ENCODE data around the gene MBP.
A peak's percentile ranks its signal among the peaks of the same experiment; 100 is the strongest.

Gene MBP

DNA sequence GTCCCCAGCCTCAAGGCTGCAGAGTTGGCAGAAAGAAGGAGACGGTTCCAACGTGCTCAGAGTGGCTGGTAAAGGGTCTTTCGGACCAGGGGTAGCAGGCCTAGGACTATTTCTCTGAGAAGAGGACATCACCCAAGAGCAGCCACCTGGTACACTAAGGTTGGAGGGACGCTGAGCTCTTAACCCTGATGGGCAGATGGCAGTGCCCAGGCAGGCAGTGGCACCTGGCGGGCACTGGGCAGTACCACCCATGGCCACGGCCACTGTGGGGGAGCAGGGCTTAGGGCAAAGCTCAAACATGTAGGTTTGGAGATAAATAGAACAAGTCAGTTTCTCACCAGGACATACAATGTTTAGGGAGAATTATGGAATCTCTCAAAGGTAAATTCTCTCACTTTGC, 53.5 kb downstream of the MBP start:
- no peak for DNase-seq

DNA sequence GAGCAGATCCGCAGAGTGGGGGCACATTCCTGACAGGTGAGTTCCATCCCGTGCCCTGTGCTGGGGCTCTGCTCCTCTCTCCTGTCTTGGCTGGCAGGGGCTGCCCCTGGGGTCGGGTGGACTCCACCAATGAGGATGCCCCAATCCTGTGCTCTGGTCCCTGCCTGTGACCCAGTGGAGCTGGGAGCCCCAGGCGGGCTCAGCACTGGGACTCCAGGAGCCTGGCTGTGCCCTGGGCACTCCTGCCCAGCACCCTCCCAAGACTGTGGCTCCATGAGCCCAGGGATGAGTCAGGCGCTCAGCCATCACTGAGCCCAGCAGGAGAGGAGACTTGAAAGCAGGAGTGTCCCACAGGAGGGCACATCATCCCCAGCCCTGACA, 53.9 kb downstream of the MBP start:
- no peak for DNase-seq

DNA sequence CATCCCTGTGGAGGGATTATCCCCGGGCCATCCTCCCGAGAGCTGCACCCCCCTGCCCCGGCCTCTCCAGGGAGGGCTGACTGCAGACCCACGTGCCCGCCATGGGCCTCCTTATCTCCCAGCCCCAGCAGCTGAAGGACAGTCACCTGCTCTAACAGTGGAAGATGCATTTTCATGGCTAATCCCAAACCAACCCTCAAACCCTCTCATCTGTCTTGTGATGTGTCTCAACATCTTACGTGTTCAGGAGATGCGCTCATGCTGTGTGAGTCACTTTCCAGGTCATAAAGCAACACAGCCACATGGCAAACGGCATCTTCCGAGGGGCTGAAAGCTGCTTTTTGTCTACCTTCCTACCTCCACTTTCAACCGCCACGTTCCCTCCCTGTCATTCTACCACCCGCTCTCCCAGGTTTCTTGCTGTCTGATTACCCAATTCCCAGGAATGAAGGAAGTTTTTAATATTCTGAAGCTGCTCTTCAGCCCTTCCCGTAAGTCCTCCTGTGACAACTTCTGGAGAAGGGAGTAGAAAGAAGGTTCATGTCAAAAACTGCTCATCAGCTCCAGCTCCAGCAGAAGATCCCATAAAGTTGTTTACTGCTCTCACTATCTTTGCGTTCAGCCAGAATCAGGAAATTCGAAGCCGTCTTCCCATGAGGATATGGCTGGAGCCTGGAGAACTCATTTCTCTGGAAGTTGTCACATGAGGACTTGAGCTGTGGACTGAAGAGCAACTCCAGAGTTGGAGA, 54.5 kb downstream of the MBP start:
- DNase-seq = no peak

DNA sequence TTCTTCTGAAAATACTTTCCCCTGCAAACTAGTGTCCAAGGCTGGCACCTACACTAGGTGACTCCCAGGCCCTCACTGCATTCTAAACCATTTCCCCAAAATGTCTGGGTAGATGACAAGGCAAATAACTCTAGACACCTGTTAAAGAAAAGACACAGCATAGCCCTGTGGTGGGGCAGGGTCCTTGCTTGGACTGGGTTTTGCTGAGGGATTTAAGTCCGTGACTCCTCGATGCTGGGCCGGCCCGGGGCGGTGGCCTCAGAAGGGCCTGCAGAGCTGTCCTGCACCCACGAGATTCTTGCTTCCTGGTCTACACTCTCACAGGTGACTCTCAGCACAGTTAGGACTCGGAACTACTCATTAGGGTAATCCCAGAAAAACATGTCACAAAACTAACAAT, 55.2 kb downstream of the MBP start:
- DNase-seq = no peak

DNA sequence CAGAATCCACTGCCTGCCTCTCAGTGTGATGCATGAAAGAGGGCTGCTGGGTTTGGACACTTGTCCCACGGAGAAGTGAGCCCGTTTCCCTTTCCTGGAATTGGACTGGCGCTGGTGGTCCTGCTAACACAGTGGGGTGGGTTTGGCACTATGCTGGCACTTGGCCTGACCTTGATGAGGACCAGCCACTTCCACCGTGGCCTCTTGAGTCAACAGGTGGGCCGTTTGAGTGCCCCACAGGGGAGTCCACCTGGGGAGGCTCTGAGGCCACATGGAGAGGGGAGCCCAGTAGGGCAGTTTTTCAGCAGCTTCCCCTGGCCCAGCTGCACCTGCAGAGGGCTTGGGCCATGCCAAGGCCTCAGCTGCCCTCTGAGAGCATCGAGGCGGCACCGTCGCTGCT, 56.5 kb downstream of the MBP start:
- no peak for DNase-seq

DNA sequence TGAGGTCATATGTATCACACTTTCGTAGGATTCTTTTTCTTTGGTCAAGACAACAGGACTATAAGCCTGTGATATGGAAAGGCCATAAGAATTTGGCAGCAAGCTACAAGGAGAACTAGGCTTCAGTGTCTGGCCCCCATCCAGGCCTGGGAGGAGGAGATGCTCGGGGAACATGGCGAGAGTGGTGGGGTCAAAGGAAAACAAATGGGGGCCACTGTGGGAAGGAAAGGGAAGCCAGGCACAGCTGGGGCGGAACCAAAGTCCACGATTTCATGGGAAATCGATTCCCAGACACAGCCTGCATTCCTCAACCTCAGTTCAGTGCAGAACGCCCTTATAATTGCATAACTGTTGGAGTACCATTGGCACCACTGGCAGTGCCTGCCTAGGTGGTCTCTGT, 58.2 kb downstream of the MBP start:
- no peak for DNase-seq

DNA sequence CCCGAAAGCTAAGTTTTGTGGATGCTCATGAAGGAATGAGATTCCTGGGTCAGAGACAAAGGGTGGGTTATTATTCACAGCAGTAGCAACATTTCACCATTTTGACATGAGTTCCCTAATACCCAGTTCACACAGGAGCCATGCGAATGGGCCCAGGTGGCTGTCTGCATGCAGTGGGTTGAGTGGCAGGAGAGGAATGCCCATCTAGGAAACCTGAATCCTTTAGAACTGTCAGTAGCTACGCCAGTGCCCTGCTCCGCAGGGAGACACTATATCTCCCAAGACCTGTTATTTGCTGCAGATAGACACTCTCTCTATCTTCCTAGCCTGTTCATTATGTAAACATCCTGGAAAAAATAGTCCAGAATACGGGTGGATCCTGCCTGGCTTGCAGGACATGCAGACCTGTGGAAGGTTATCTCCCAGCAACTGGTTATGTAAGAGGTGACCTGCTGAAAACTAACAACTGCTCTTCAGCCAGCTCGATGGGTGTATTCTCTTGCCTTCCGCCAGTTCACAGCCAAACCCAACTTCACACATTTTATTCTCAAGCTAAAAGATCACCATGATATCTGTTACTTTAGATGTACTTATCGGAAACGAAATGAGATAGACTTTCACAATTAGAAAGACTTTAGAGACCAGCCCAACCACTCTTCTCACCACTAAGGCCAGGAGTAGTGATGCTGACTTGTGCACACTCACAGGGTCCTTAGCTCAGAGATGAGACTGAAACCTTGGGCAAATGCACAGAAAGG, 59.1 kb downstream of the MBP start:
- DNase-seq = no peak

DNA sequence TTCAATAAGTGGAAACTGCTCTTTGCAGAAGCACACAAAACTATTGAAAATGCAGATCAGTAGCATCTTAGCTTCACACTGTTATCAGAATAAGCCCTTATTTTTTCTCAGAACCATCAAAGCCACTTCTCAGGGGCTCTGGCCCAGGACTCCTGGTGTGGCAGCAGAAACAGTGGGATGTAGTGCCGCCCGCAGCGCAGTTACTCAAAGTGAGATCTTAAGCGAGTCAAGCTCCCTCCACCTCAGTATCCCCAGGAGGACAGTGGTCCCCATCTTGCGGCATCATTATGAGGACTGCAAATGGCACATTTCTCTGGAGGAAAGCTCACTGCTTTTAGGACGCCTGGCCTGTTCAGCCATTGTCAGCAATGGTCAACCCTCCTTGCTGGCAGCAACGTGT, 60.0 kb downstream of the MBP start:
- DNase-seq = no peak

DNA sequence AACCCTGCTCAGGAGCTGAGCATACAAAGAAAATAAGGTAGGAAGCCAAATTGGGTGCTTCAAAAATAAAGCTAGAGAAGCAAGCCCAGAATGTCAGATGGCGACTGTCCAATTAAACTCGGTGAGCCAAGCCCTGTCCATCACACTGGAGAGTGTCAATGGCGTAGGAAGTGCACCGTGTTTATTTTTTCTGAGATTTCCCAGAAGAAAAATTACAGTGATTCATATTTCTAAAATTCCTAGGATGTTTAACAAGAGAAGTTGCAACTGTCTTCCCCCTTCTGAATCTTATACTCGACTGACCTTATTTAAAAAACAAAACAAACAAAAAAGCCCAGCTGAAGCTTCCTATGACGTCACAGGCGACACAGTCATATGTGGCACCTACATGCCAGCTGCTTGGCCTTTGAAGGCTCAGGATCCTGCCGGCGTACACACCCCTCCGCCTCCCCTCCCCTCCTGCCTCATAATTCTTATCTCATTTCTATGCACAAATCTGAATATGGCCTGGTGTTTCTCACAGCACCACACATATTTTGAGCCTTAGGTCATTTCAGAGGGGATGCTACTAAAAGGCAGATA, 60.8 kb downstream of the MBP start:
- DNase-seq = no peak

DNA sequence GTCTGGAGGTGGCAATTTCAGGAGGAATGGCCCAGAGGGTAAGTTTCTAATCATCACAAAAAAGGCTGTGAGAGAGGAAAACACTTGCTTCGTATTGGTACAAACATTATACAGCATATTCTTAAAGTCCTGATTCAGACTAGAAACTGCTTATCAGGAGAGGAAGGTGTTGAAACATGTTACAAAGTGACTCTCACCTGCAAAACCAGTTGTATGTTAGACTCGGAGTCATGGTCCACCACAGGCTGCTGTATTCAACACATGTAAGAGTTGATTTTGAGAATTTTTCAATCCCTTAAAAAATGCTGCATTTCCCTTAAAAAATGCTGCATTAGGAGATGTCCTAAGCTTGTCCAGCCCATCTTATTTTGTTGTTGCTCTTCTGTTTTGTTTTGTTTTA, 61.5 kb downstream of the MBP start:
- DNase-seq = no peak

DNA sequence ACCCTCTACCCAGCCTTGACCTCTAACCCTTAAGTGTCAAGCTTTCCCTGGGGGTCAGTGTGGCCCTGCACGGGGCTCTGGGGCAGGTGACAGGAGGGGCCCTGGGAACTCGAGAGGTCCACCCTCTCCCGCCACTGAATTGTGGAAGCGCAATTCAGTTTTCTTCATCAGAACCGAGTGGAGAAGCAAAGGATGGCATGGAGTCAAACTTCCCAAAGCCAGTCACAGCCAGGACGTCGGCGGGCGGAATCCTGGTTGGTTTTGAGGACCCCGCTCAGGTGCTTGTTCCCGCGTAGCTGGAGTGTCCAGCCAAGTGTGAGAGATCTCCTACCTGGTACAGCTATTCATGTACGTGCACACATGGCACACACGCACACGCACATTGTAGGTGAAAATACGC, 62.0 kb downstream of the MBP start:
- no peak for DNase-seq

DNA sequence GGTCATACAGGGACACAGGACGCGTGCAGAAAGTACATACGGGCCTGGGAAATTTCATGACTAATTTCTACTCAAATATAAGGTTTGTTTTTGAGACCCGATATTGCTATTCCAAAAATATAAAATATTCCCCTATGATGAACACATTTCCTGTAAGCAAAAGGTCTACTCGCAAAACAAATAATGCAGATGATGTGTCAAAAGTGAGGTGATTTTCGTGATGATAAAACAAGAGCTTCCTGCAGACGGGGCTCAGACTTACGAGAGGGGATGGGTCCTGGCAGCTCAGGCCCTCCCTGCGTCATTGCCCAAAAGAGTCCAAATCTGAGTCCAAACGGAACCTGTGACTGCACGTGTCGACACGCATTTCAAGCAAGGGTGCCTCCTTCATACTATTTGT, 62.7 kb downstream of the MBP start:
- DNase-seq = no peak

DNA sequence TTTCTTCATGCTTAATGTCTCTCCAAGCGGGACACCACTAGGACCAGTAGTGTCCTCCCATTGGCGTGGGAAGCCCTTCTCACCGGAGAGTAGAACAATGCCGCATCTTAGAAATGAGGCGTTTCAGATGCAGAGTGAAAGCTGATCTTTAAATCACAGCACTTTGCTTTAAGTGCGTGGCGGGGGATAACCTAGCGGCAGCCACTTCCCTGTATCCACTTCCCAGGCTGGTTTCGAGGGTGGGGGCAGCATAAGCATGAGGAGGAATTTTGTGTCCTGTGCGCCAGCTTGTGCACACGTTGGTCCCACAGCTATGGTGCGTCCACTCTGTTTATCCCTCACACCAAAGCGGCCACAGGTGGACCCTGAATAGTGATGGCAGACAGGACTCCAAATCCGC, 63.1 kb downstream of the MBP start:
- DNase-seq = no peak

DNA sequence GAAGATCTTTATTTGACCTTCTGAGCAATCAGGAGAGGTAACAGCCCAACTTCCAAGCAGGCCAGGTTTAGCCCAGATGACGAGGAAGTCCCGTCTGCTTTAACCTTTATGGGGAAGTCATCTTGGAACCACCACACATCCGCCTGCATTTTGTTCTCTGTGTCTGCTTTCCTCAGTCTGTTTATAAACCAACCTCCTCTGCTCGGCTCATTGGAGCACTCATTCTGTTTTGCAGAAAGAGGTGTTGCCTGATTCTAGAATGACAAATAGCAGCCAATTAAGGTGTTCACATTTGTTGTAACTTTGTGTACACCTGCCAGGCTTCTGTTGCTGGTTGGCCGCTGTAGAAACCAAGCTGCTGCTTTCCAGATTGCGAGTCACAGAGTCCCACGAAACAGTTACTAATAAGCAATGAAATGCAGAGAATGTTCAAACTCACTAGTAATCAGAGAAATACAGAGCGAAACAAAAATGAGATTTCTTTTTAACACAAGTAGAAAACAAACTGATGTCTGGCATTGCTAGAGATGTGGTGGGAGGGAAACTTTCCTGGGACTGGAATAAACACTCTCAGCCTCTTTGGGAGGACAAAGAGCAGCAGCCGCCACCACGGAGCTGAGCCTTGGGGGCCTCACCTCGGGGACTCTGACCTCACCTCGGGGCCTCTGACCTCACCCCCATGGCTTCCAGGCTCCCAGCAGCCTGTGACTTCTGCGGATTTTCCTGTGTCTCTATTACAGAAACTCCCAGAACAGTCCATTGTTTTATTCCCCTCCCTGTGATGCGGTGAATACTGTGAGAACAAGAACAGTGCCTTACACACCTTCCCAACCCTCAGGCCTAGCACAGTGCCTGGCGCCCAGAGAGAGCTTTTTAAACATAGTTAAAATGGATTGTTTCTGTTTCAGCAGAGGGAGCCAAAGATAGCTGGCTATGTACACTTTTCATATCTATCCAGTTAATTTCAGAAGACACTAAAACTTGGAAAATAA, 64.0 kb downstream of the MBP start:
- DNase-seq = no peak

DNA sequence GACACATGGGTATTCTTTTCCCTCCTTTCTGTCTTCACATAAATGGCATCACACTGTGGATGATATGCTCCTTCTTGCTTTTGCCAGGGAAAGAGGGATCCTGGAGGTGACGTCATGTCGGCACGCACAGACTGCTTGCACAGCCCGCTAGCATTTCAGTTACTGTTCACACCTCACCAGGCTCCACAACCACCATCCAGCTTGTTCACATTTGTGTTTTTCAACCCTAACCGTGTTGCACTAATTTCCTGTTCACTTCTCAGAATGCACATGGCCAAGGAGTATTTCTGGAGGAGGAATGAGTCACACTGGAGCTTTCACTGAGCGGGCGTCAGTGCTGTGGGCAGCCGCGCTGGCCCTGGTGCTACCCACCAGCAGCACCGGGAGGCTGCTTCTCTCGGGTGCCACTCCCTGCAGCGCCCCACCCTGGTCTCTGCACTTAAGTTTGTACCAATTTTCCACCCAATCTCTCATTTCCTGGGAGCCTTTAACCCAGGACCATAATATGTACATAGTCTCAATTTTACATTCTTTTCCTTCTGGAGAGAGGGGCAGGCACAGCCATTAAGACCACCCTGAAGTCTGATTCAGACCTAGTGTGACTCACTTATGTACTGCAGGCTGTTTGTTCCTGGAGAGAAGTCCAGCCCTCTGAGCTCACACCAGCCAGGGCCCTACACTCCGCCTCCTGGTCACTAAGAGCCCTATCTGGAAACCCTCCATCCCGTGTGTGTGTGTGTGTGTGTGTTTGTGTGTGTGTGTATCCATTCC, 65.1 kb downstream of the MBP start:
- no peak for DNase-seq

DNA sequence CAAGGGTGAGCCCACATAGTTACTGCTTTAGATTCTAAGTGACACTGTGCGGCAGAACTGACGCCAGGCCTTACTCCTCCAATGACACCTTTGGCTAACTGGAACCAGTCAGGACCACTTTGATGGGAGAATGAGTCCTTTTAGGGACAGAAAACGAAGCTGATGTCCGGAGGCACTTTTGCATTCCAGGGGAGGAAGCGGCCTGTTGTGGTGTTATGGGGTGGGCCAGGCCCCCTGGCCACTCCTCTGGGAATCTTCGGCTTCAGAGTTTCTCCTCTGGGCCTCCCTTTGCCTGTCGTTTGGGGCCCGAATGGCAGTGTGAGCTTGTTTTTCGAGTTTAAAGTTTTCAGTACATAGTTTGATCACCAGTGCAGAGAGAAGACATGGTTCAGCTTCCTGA, 65.9 kb downstream of the MBP start:
- no peak for DNase-seq

DNA sequence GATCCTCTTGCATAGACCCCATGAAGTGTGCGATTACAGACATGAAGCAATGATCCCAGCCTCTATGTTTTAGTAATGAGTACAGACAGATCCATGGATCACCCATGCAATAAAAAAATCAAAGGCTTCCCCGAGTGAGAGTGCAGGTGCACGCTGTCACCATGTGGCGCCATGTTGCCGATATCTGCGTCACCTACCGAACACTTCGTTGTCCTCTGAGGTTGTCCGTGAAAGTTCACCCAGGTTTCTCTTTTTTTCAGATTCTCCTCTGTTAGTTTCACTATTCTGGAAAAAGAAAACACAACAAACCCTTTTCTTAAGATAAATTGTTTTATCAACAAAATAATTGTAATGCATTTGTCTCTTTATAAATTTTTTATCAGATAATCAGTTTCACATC, 66.5 kb downstream of the MBP start:
- DNase-seq = no peak

DNA sequence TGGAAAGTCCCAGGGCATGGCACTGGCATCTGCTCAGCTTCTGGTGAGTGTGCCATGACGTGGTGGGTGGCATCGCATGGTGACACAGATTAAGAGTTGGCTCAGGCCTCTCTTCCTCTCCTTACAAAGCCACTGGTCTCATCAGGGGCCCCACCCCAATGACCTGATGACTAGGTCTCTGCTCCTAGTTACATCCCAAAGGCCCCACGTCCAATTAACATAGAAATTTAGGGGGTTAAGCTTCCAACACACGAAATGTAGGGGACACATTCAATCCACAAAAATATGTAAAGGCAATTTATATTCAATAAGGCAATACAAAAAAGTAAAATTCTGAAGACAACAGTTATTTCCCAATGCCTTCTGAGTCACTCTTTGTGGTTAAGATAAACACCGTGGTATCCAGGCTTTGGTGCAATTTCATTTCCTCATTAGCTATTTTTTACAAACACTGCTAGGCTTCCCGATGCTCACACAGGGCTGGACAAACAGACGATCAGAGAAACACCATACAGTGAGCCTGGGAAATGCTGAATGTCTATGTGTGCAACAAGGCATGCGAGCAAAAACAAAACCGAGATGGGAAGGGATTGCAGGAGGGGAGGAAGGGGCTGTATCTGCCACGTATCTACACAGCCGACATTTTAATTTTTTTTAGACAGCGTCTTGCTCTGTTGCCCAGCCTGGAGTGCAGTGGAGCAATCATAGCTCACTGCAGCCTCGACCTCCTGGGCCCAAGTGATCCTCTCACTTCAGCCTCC, 67.2 kb downstream of the MBP start:
- DNase-seq = no peak

DNA sequence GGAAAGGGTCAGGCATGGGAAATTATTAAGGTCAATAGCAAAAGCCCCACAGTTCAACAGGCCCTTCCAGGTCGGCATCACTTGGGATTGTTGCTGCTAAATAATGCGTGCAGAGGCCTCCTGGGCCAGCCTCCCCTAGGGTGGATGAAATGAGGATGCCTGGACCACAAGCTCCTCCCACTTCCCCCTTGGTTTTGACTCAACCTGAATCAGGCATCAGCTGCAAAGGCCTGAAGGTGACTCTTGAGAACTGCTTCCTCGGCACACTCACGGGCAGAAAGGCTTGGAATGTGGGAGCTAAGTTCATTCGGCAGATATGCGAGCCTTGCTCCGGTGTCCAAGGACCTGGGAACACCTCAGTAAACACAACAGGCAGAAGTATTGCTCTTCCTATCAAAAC, 69.3 kb downstream of the MBP start:
- DNase-seq = no peak

DNA sequence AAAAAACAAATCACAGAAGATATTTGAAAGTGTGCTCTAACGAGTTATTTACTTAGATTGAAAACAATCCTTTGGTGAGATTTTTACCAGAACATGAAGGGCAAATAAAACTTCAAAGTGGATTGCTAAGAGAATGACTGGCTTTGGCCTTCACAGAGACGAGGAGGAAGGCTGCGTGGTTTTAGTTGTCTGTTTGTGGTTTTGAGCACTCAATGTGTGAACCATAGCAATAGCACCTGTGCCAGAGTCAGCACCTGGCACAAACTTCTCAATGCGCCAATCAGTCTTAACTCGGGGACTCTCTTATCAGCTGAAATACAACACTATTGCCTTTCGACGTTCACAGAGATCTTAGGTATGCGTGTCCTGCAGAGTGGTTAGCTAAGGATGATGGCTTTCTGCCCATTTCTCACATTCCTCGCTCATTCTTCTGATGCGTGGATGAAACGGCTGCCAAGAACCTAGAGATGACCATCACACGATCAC, 70.0 kb downstream of the MBP start:
- peak; percentile 36 for DNase-seq

DNA sequence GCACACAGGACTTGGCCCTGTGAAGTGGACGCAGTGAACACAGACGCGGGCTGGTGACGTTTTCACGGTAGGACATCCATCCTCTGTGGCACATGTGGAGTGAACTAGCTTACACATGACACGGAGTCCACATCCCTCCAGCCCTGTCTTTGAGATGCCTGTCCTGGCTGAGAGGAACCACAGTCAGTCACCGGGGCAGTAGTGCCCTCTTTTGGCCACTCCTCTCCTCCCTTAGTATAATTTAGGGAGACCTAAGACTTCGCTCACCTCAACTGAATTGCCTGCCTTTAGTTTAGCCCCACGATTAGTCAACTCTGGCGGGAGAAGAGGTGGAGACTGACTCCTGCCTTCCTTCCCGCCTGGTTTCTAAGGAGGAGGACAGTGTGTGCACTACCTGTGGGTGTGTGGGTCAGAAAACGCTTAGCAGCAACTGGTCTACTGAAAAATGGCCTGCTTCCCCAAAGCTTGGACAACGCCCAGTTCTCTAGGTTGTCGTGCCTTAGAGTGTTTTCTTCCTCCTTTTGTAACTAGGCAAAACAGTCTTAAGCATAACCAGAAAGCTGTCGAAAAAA, 70.6 kb downstream of the MBP start:
- DNase-seq = peak; percentile 14

All from DMS79 treated with DMSO at 0.1 percent for 48 hours (cell line).